Endothelial cell of umbilical vein (primary cell): ENCODE measurements around the gene RAB40C. TPM values are rescaled to one million over a fixed set of nuclear protein-coding genes. Genes with fewer than 3 reads are reported as not detected.

Experiments
- BruUV-seq: library from RNA; stranded (reverse); fragments of 400-500 nt; replicated peaks from 2 replicates; lab custom pipeline; 2021; lab: Mats Ljungman, UMichigan
- CTCF ChIA-PET: fragments of 300-600, 350-600 bp; sonication (Branson Sonifier 250); formaldehyde crosslinking; loops from one replicate; lab custom pipeline; 2021; ENCODE audit warnings: antibody characterized with exemption, inconsistent platforms; lab: Charles Lee
- POLR2A ChIA-PET: fragments of 300-600, 350-600 bp; sonication (Branson Sonifier 250); formaldehyde crosslinking; loops from one replicate; lab custom pipeline; 2021; ENCODE audit warnings: antibody characterized with exemption, inconsistent platforms; lab: Charles Lee
- DNase-seq: peaks from one replicate; pipeline ENCODE4 v3.0.0-alpha.2; 2011; ENCODE audit warnings: low read depth, low spot score
- FAIRE-seq: peaks from 2 replicates; lab custom pipeline; 2011; peaks lifted over from hg19 to GRCh38; lab: Jason Lieb, UNC
- H2AFZ ChIP-seq: 2 replicates; pipeline ENCODE4 v1.6.0; 2012; ENCODE audit warnings: low read depth, low read length, control low read depth, inconsistent platforms
- H3K27ac ChIP-seq: 2 replicates; pipeline ENCODE4 v1.5.1; 2011; ENCODE audit warnings: low read depth, mild to moderate bottlenecking, control low read depth, low read length, moderate library complexity; ENCODE audit not compliant: insufficient read depth
- H3K27me3 ChIP-seq, 2 experiments: 2 replicates each; pipeline versions ENCODE4 v1.6.0 to v1.6.1; 2011; ENCODE audit warnings: low read length in 2 of 2, mixed read lengths in 1 of 2; ENCODE audit not compliant: control insufficient read depth in 2 of 2, insufficient read depth in 2 of 2
- H3K36me3 ChIP-seq, 2 experiments: 2 replicates in 1 of 2; 3 replicates in 1 of 2; pipeline ENCODE4 v1.5.1; 2011; ENCODE audit warnings: low read length in 2 of 2, mild to moderate bottlenecking in 1 of 2, moderate library complexity in 1 of 2; ENCODE audit not compliant: control insufficient read depth in 2 of 2, insufficient read depth in 2 of 2; ENCODE audit errors: extremely low read depth in 1 of 2
- H3K4me1 ChIP-seq: 3 replicates; pipeline ENCODE4 v1.5.1; 2011; ENCODE audit warnings: mild to moderate bottlenecking, low read length; ENCODE audit not compliant: control insufficient read depth, insufficient read depth; ENCODE audit errors: extremely low read depth
- H3K4me2 ChIP-seq: 2 replicates; pipeline ENCODE4 v1.6.1; 2011; ENCODE audit warnings: low read length, control low read depth, mixed read lengths; ENCODE audit not compliant: insufficient read depth
- H3K4me3 ChIP-seq, 3 experiments: fragments of 200-600 bp in 1 of 3; sonication (generic), shearing (Covaris generic) in 1 of 3; replicated peaks in 1 of 3; 2 replicates each; pipeline ENCODE4 v1.5.1; 2011 to 2016; ENCODE audit warnings: control low read depth in 3 of 3, low read length in 3 of 3, mild to moderate bottlenecking in 2 of 3, inconsistent platforms in 1 of 3, low read depth in 1 of 3, moderate library complexity in 1 of 3; ENCODE audit not compliant: insufficient read depth in 1 of 3
- H3K79me2 ChIP-seq: 2 replicates; pipeline ENCODE4 v1.6.0; 2012; ENCODE audit warnings: low read length, inconsistent platforms; ENCODE audit not compliant: control insufficient read depth, insufficient read depth
- H3K9ac ChIP-seq: replicated peaks from 2 replicates; pipeline ENCODE3; 2011; ENCODE audit warnings: low read length, control low read depth; ENCODE audit not compliant: insufficient read depth; ENCODE audit errors: extremely low read depth
- H3K9me1 ChIP-seq: replicated peaks from 3 replicates; pipeline ENCODE4 v1.6.0; 2011; ENCODE audit warnings: mild to moderate bottlenecking, low read length; ENCODE audit not compliant: control insufficient read depth, insufficient read depth; ENCODE audit errors: extremely low read depth
- H3K9me3 ChIP-seq: replicated peaks from 2 replicates; pipeline ENCODE4 v1.5.1; 2012; ENCODE audit warnings: low read length, inconsistent platforms; ENCODE audit not compliant: control insufficient read depth, insufficient read depth
- H4K20me1 ChIP-seq: replicated peaks from 2 replicates; pipeline ENCODE3; 2011; ENCODE audit warnings: mild to moderate bottlenecking, low read length; ENCODE audit not compliant: control insufficient read depth, insufficient read depth; ENCODE audit errors: extremely low read depth
- FOS ChIP-seq: IDR thresholded peaks from 2 replicates; pipeline ENCODE4 v1.6.1; 2011; ENCODE audit warnings: mild to moderate bottlenecking, low read length, moderate library complexity, borderline replicate concordance; ENCODE audit not compliant: insufficient read depth
- GATA2 ChIP-seq: IDR thresholded peaks from 2 replicates; pipeline ENCODE4 v1.7.0; 2011; ENCODE audit warnings: low read depth, mild to moderate bottlenecking, moderate library complexity, mixed read lengths, low read length; ENCODE audit not compliant: insufficient read length, insufficient read depth
- POLR2A ChIP-seq: IDR thresholded peaks from 2 replicates; pipeline ENCODE4 v1.6.1; 2012; ENCODE audit warnings: low read depth, mild to moderate bottlenecking, control low read depth, low read length
- POLR2AphosphoS5 ChIP-seq: IDR thresholded peaks from 2 replicates; pipeline ENCODE4 v1.6.1; 2012; ENCODE audit warnings: low read depth, mild to moderate bottlenecking, control low read depth, low read length, moderate library complexity; ENCODE audit not compliant: insufficient read depth
- dilution Hi-C: fragments of 300-500 bp; cut with MboI; formaldehyde crosslinking; loops from one replicate; pipeline ENCODE4 v1.15.0; 2019; ENCODE audit warnings: low sequenced_read_pairs; ENCODE audit not compliant: extremely low pct_ligation_motif_present
- intact Hi-C: fragments of 100-400 bp; cut with micrococcal nuclease; formaldehyde crosslinking; loops from one replicate; pipeline ENCODE4 v1.10.0; 2022
- polyA plus RNA-seq, 4 experiments: library from polyadenylated mRNA; depleted of rRNA in 3 of 4; stranded (reverse) in 3 of 4; unstranded in 1 of 4; fragments of >200 nt; gene quantifications; 2 replicates each; pipeline versions ENCODE4 v1.2.1 to v1.2.3, GENCODE V29; 2011 to 2012; ENCODE audit warnings: missing spikeins in 1 of 4
- total RNA-seq: library from RNA; stranded (reverse); gene quantifications from 2 replicates; pipeline ENCODE4 v1.2.3, GENCODE V29; 2021

The RAB40C gene
- total and polyA plus RNA-seq, 2 donors (not counting 3 experiments of a cell fraction or from before 2014, with no cell fraction given) = 12.4 to 18.8 TPM

- POLR2A ChIA-PET = no interaction called here
- Histone ChIP-seq H3K9me1 (no peaks in the 10 kb centered on the region), H3K27ac (peak within 1 kb of the TSS; percentile 33), H3K9me3 (no peaks in the 10 kb centered on the region), H3K79me2 (peaks cover 13% of the 10 kb centered on the region), H3K4me1 (peaks cover 24% of the 10 kb centered on the region), H2AFZ (peak within 1 kb of the TSS; percentile 96), H3K9ac (peak within 1 kb of the TSS; percentile 77), H3K36me3 (peaks cover 0 to 8% of the 10 kb centered on the region in 2 experiments), H3K4me2 (peak within 1 kb of the TSS; percentile 76), H4K20me1 (no peaks in the 10 kb centered on the region), H3K4me3 (peak within 1 kb of the TSS; percentile 71 to 99 (median 87)), H3K27me3 (no peaks in the 10 kb centered on the region)
- intact Hi-C loops = loop anchor here (5.0 kb wide), 1 partner anchor 42 kb away; the partner anchor contains the start of gene CAPN15
- dilution Hi-C loops = no loop called here
- CTCF ChIA-PET = no interaction called here
- BruUV-seq = no TSS peak
- DNase-seq (peak; percentile 60), FAIRE-seq (peak; percentile 63)
- TF ChIP-seq POLR2A = peak; percentile 44
- TF ChIP-seq GATA2 = no peak
- peak; percentile 49 for TF ChIP-seq POLR2AphosphoS5
These were observed 20.2 kb upstream of the RAB40C start, which contains the start of gene PIGQ for GRCh38 chr16:569445-570254. TSS of gene PIGQ (plus strand) at chr16:569968. CDS start at chr16:574075, 4,107 bp downstream.

DNA sequence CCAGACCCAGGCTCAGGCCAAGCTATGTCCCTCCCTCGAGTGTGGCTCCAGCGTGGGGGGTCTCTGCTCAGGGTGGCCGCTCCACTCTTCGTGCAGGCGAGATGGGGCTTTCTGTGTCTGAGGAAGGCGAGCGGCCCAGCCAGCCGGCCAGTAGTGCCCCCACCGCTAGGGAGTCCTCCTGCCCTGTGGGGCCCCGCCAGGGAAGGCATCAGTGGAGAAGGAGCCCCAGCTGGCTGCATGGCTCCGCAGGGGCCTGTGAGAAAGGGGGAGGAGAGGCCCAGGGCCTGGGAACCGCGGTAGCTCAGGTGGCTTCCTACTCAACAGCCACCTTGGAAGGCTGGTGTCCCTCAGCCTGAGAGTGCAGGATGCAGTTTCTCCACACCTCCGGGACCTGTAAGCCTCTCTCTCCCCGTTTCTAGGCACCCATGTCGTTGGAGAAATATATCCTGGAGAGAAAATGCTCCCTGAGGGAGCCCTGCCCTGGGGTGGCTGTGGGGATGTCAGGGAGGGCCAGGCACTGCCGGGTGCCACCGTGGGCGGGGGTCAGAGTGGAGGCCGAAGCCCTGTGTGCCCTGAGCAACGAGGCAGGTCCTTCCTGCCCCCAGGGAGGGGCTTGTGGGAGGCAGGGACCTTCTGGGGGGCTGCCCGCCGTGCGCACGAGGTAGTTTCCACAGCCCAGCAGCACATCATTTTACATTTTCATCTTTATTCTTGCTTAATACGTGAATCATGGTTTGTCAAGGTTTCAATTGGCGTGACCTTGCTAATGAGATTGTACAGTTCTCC is 16.8 kb upstream of the RAB40C start:
- Histone ChIP-seq H3K4me1 (peaks cover 15% of the 10 kb centered on the region), H4K20me1 (no peaks in the 10 kb centered on the region), H3K27ac (no peak overlapping the region), H3K9me1 (no peaks in the 10 kb centered on the region), H3K27me3 (no peaks in the 10 kb centered on the region), H2AFZ (no peak overlapping the region), H3K4me3 (no peak overlapping the region), H3K9ac (no peak overlapping the region), H3K4me2 (no peak overlapping the region), H3K9me3 (no peaks in the 10 kb centered on the region), H3K79me2 (peaks cover 13% of the 10 kb centered on the region), H3K36me3 (peaks cover 0 to 16% of the 10 kb centered on the region in 2 experiments)
- intact Hi-C loops (no loop called here), dilution Hi-C loops (no loop called here)
- ChIA-PET POLR2A (no interaction called here), CTCF (interaction anchor here (1.4 kb wide), 1 partner anchor 8 kb away, joined by 4 read pairs; no protein-coding TSS in a partner anchor)
- FAIRE-seq (no peak), DNase-seq (no peak)
- TF ChIP-seq POLR2A (no peak), FOS (no peak)
- BruUV-seq = no TSS peak
